K562 (cell line): Measurements from ENCODE around the gene S100A4. TPM values are rescaled to one million over a fixed set of nuclear protein-coding genes. Genes with fewer than 3 reads are reported as not detected.

Source experiments
- CBFB ChIP-seq: sonication (generic); formaldehyde crosslinking; IDR thresholded peaks from 2 replicates; pipeline ENCODE4 v1.4.0; 2020; ENCODE audit warnings: mild to moderate bottlenecking, missing genetic modification reagents
- CREB1 ChIP-seq, 2 experiments: sonication (generic) in 1 of 2; formaldehyde crosslinking in 1 of 2; IDR thresholded peaks; 2 replicates each; pipeline versions ENCODE4 v1.6.1 to v1.8.0; 2012 to 2022; ENCODE audit warnings: inconsistent platforms in 1 of 2, mild to moderate bottlenecking in 1 of 2, missing genetic modification reagents in 1 of 2, moderate library complexity in 1 of 2
- DPF2 ChIP-seq: fragments of 450-650 bp; IDR thresholded peaks from 2 replicates; pipeline ENCODE4 v1.6.1; 2016
- ELK1 ChIP-seq: sonication (generic); formaldehyde crosslinking; IDR thresholded peaks from 2 replicates; pipeline ENCODE4 v1.8.1; 2022; ENCODE audit warnings: missing genetic modification reagents
- FOXJ3 ChIP-seq: sonication (generic); formaldehyde crosslinking; IDR thresholded peaks from 2 replicates; pipeline ENCODE4 v1.4.0; 2020; ENCODE audit warnings: mild to moderate bottlenecking, missing genetic modification reagents
- JUN ChIP-seq, 2 experiments: sonication (generic) in 1 of 2; formaldehyde crosslinking in 1 of 2; IDR thresholded peaks; 2 replicates each; pipeline versions ENCODE4 v1.6.1 to v1.8.0; 2012 to 2022; ENCODE audit warnings: borderline replicate concordance in 2 of 2, mild to moderate bottlenecking in 2 of 2, improper control_type of control experiment in 1 of 2, low read depth in 1 of 2, low read length in 1 of 2, missing genetic modification reagents in 1 of 2
- KAT8 ChIP-seq: fragments of 450-650 bp; IDR thresholded peaks from 2 replicates; pipeline ENCODE4 v1.6.1; 2016; ENCODE audit warnings: low read depth, mild to moderate bottlenecking
- MAZ ChIP-seq, 2 experiments: fragments of 450-650 bp in 1 of 2; sonication (generic) in 1 of 2; formaldehyde crosslinking; IDR thresholded peaks in 1 of 2; conservative IDR thresholded peaks in 1 of 2; 2 replicates each; pipeline versions ENCODE4 v1.4.0 to v1.5.0; 2020; ENCODE audit warnings: mild to moderate bottlenecking in 1 of 2, missing genetic modification reagents in 1 of 2
- MCM5 ChIP-seq: fragments of 450-650 bp; IDR thresholded peaks from 2 replicates; pipeline ENCODE4 v1.6.1; 2016; ENCODE audit warnings: low read depth
- MEF2A ChIP-seq: IDR thresholded peaks from 2 replicates; pipeline ENCODE4 v1.6.1; 2011; ENCODE audit warnings: low read depth, mild to moderate bottlenecking, low read length, moderate library complexity; ENCODE audit not compliant: control insufficient read depth
- ZHX1 ChIP-seq: fragments of 150-350 bp; conservative IDR thresholded peaks from 2 replicates; pipeline ENCODE4 v1.6.1; 2014; ENCODE audit warnings: low read length
- ZKSCAN1 ChIP-seq: fragments of 150-350 bp; IDR thresholded peaks from 2 replicates; pipeline ENCODE4 v1.6.1; 2016; ENCODE audit warnings: low read depth, low read length
- ZNF445 ChIP-seq: fragments of 250-450 bp; sonication (Bioruptor Pico); IDR thresholded peaks from 2 replicates; pipeline ENCODE4 v1.4.0; 2020; ENCODE audit warnings: low read depth, mild to moderate bottlenecking, moderate library complexity
- ZNF589 ChIP-seq: fragments of 200-800 bp; sonication (Bioruptor generic); IDR thresholded peaks from 2 replicates; pipeline ENCODE4 v1.6.1; 2016; ENCODE audit warnings: low read depth, missing genetic modification characterization, missing compliant biosample characterization
- ZNF707 ChIP-seq: fragments of 250-450 bp; sonication (Bioruptor Pico); conservative IDR thresholded peaks from 2 replicates; pipeline ENCODE4 v1.8.0; 2022; ENCODE audit warnings: inconsistent platforms, mild to moderate bottlenecking, moderate library complexity
- ZNF778 ChIP-seq: fragments of 450-650 bp; formaldehyde crosslinking; IDR thresholded peaks from 2 replicates; pipeline ENCODE4 v1.4.0; 2020; ENCODE audit warnings: mild to moderate bottlenecking, moderate library complexity
- polyA plus RNA-seq, 8 experiments: library from polyadenylated mRNA; depleted of rRNA in 4 of 8; stranded (reverse) in 5 of 8; unstranded in 3 of 8; fragments of >200 nt; fragmentation: Nextera tagmentation in 2 of 8; fragmentation: Illumina TruSeq in 1 of 8; extraction: Ambion mirVana in 2 of 8; extraction: Trizol in 1 of 8; gene quantifications; 2 replicates each; pipeline versions ENCODE4 v1.2.1 to v1.2.3, GENCODE V29; 2011 to 2014; ENCODE audit warnings: inconsistent platforms in 1 of 8, missing spikeins in 1 of 8
- total RNA-seq, 7 experiments: library from RNA; depleted of rRNA in 6 of 7; stranded (reverse); fragments of >200 nt in 6 of 7; fragmentation: Illumina TruSeq in 2 of 7; extraction: Trizol in 2 of 7; gene quantifications; 2 replicates each; pipeline versions ENCODE4 v1.2.1 to v1.2.3, GENCODE V29; 2011 to 2021; ENCODE audit warnings: low replicate concordance in 1 of 7
- TF ChIP-seq, protein P1 (sequence below): fragments of 450-650 bp; formaldehyde crosslinking; conservative IDR thresholded peaks from 2 replicates; pipeline ENCODE4 v1.4.0; 2022; ENCODE audit warnings: mild to moderate bottlenecking, missing genetic modification characterization
- TF ChIP-seq, protein P2 (sequence below): fragments of 450-650 bp; IDR thresholded peaks from 2 replicates; pipeline ENCODE4 v1.6.1; 2016
- TF ChIP-seq, protein P3 (sequence below): fragments of 250-450 bp; sonication (Bioruptor Pico); IDR thresholded peaks from 2 replicates; pipeline ENCODE4 v1.4.0; 2020

The S100A4 gene
- total and polyA plus RNA-seq, 9 of the 15 experiments (the other 6 are each of a cell fraction or from before 2014, with no cell fraction given), result 3.7 to 20.1 (median 11.2) TPM

DNA sequence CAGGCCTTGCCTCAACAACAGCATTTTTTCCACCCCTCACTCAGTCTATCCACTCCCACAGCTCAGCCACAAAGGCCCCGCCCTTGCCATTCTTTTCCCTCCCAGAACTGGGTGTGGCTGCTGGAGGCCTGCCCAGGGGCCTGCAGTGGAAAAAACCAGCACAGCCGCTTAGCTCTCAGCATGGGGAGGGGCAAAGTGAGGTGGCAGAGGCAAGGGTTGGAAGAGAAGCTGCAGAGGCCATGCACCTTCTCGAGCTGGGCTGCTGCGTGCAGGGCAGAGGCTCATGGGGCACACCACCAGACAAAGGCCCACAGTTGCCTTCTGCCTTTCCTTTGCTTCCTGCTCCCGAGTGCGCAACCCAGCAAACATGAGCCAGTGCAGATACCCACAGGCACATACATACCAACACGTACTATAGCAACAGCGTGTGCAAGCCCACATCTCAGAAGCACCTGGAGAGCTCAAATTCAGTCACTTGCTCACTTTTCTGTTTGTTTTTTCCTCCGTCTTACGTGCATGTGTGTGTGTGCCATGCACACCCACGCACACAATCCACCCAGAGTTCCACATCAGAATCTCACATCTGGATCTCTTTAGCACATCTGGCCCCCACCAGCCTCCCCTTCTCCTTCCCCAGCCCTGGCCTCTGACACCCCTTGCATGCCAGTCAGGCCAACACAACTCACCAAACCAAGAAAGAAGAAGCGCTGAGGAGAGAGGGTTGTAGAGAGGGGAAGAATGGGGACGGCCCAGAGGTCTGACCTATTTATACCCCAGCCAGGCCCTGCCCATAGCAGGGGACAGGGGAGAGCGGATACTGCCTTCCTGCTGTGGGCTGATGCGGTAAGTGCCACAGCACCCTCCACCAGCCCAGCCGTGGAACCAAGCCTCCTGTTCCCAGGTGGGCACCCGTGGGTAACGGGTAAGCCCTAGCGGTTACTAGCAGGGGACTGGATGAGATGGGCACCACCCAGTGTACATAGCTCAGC, at the start of gene S100A4 (continued):
- no peak for TF ChIP-seq FOXJ3 (CRISPR knock-in tag)
- peak; percentile 37 to 80; a peak in 3 of 4 replicates for TF ChIP-seq MAZ (CRISPR knock-in tag; conservative IDR thresholded peaks at IDR 0.05 in 1 of 2, IDR thresholded peaks at IDR 0.05 in 1 of 2)
- no peak for TF ChIP-seq ZHX1
- no peak for TF ChIP-seq MCM5
- TF ChIP-seq ZNF445 (CRISPR knock-in tag), result no peak
- TF ChIP-seq ZNF778, result no peak
- no peak for TF ChIP-seq ZKSCAN1
- no peak for TF ChIP-seq JUN (IDR thresholded peaks at IDR 0.05; ENCODE audit: borderline replicate concordance, low read depth, low read length)
- TF ChIP-seq JUN (CRISPR knock-in tag; IDR thresholded peaks at IDR 0.05; ENCODE audit: borderline replicate concordance), result no peak
- no peak for TF ChIP-seq CREB1 (IDR thresholded peaks at IDR 0.05)
- no peak for TF ChIP-seq CREB1 (CRISPR knock-in tag; IDR thresholded peaks at IDR 0.05)
- TF ChIP-seq ELK1 (CRISPR knock-in tag), result no peak
- no peak for TF ChIP-seq KAT8
- TF ChIP-seq, protein P1, sequence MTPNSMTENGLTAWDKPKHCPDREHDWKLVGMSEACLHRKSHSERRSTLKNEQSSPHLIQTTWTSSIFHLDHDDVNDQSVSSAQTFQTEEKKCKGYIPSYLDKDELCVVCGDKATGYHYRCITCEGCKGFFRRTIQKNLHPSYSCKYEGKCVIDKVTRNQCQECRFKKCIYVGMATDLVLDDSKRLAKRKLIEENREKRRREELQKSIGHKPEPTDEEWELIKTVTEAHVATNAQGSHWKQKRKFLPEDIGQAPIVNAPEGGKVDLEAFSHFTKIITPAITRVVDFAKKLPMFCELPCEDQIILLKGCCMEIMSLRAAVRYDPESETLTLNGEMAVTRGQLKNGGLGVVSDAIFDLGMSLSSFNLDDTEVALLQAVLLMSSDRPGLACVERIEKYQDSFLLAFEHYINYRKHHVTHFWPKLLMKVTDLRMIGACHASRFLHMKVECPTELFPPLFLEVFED, result no peak
- no peak for TF ChIP-seq CBFB (CRISPR knock-in tag)
- TF ChIP-seq ZNF589 (CRISPR knock-in tag), result no peak
- TF ChIP-seq, protein P2, sequence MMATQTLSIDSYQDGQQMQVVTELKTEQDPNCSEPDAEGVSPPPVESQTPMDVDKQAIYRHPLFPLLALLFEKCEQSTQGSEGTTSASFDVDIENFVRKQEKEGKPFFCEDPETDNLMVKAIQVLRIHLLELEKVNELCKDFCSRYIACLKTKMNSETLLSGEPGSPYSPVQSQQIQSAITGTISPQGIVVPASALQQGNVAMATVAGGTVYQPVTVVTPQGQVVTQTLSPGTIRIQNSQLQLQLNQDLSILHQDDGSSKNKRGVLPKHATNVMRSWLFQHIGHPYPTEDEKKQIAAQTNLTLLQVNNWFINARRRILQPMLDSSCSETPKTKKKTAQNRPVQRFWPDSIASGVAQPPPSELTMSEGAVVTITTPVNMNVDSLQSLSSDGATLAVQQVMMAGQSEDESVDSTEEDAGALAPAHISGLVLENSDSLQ, result 0 out of 2 replicates have a peak, but pooled peaks have one; percentile 18
- TF ChIP-seq, protein P3, sequence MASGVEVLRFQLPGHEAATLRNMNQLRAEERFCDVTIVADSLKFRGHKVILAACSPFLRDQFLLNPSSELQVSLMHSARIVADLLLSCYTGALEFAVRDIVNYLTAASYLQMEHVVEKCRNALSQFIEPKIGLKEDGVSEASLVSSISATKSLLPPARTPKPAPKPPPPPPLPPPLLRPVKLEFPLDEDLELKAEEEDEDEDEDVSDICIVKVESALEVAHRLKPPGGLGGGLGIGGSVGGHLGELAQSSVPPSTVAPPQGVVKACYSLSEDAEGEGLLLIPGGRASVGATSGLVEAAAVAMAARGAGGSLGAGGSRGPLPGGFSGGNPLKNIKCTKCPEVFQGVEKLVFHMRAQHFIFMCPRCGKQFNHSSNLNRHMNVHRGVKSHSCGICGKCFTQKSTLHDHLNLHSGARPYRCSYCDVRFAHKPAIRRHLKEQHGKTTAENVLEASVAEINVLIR, result no peak
- peak; percentile 43; the same call in 1 of the 2 replicates for TF ChIP-seq DPF2
- no peak for TF ChIP-seq ZNF707
- TF ChIP-seq MEF2A, result no peak
